ENCODE data around the gene ATP10A. TPM values are rescaled to one million over a fixed set of nuclear protein-coding genes. Genes with fewer than 3 reads are reported as not detected.

ATP10A gene
- total RNA-seq, 1 experiment from 2014 or later, result not detected

- no peaks in the 10 kb centered on the region for H3K27me3 Mint-ChIP-seq (ENCODE audit: insufficient read depth, unreplicated experiment)
- no TSS peak for BruUV-seq (replicated peaks)
- ChIA-PET CTCF (no interaction called here), POLR2A (no interaction called here)
- intact Hi-C loops (cut with micrococcal nuclease), result no loop called here
- H3K36me3 Mint-ChIP-seq (ENCODE audit: insufficient read depth, unreplicated experiment), result peaks cover 6% of the 10 kb centered on the region
- peaks cover 45% of the 10 kb centered on the region for H3K9me3 Mint-ChIP-seq (ENCODE audit: unreplicated experiment)
- no peak overlapping the region for H3K27ac Mint-ChIP-seq (ENCODE audit: low read depth, unreplicated experiment)
- no peaks in the 10 kb centered on the region for H3K4me1 Mint-ChIP-seq (ENCODE audit: insufficient read depth, unreplicated experiment)
- no peak overlapping the region for H3K4me3 Mint-ChIP-seq (ENCODE audit: unreplicated experiment)
- TF ChIP-seq CTCF (IDR thresholded peaks at IDR 0.05; ENCODE audit: unreplicated experiment), result no peak
- DNase-seq (ENCODE audit: unreplicated experiment), result no peak
Measured at GRCh38 chr15:25850154-25851111, 12.7 kb downstream of the ATP10A start.

DNA sequence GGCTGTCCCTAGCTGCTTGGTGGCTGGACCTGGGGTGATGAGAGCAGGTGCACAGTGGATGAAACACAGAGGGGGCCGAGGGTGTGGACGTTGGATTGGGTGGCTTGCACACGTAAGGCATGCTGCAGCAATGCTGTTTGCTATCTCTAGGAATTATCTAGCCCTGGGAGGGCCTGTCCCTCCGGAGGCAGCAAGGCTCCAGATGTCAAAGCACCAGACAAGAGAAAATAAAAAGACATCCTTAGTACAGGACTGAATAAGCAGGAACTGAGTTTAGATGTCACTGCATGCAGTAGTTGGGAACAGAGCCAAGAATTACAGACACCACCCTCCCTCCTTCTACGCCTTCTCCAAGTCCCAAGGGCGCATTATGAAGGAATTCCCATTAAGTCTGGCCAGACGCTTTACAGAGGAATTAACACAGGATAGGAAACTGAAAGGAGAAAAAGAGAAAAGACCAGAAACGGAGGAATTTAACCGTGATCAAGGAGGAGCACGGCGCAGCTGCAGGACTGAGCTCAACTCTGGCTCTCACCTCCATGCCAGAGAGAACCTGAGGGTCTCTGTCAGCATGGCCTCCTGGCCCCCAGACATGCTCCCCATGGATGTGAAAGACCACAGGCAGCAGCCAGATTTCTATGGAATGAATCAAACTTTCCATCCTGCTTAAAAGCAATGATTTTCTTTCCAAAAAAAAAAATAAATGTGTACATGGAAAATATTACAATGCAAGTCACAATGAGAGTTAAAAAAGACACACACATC is 13.8 kb downstream of the ATP10A start:
- Mint-ChIP-seq H3K9me3 (ENCODE audit: unreplicated experiment) (peaks cover 40% of the 10 kb centered on the region), H3K27ac (ENCODE audit: low read depth, unreplicated experiment) (no peak overlapping the region), H3K36me3 (ENCODE audit: insufficient read depth, unreplicated experiment) (peaks cover 6% of the 10 kb centered on the region), H3K4me3 (ENCODE audit: unreplicated experiment) (no peak overlapping the region), H3K27me3 (ENCODE audit: insufficient read depth, unreplicated experiment) (no peaks in the 10 kb centered on the region), H3K4me1 (ENCODE audit: insufficient read depth, unreplicated experiment) (no peaks in the 10 kb centered on the region)
- BruUV-seq (replicated peaks), result no TSS peak
- intact Hi-C loops (cut with micrococcal nuclease), result no loop called here
- no peak for DNase-seq (ENCODE audit: unreplicated experiment)
- no peak for TF ChIP-seq CTCF (IDR thresholded peaks at IDR 0.05; ENCODE audit: unreplicated experiment)
- ChIA-PET POLR2A (no interaction called here), CTCF (no interaction called here)

GRCh38 chr15:25848784-25849156 is 14.4 kb downstream of the ATP10A start:
- Mint-ChIP-seq H3K9me3 (ENCODE audit: unreplicated experiment) (peaks cover 40% of the 10 kb centered on the region), H3K27me3 (ENCODE audit: insufficient read depth, unreplicated experiment) (no peaks in the 10 kb centered on the region), H3K27ac (ENCODE audit: low read depth, unreplicated experiment) (no peak overlapping the region), H3K4me1 (ENCODE audit: insufficient read depth, unreplicated experiment) (no peaks in the 10 kb centered on the region), H3K36me3 (ENCODE audit: insufficient read depth, unreplicated experiment) (peaks cover 6% of the 10 kb centered on the region), H3K4me3 (ENCODE audit: unreplicated experiment) (no peak overlapping the region)
- no peak for DNase-seq (ENCODE audit: unreplicated experiment)
- intact Hi-C loops (cut with micrococcal nuclease), result no loop called here
- ChIA-PET POLR2A (no interaction called here), CTCF (no interaction called here)
- no peak for TF ChIP-seq CTCF (IDR thresholded peaks at IDR 0.05; ENCODE audit: unreplicated experiment)
- BruUV-seq (replicated peaks), result no TSS peak

- H3K9me3 Mint-ChIP-seq (ENCODE audit: unreplicated experiment), result peaks cover 40% of the 10 kb centered on the region
- H3K27ac Mint-ChIP-seq (ENCODE audit: low read depth, unreplicated experiment), result no peak overlapping the region
- H3K4me3 Mint-ChIP-seq (ENCODE audit: unreplicated experiment), result no peak overlapping the region
- TF ChIP-seq CTCF (IDR thresholded peaks at IDR 0.05; ENCODE audit: unreplicated experiment), result no peak
- ChIA-PET POLR2A (no interaction called here), CTCF (no interaction called here)
- no peak for DNase-seq (ENCODE audit: unreplicated experiment)
- no TSS peak for BruUV-seq (replicated peaks)
- peaks cover 6% of the 10 kb centered on the region for H3K36me3 Mint-ChIP-seq (ENCODE audit: insufficient read depth, unreplicated experiment)
- intact Hi-C loops (cut with micrococcal nuclease), result no loop called here
- H3K27me3 Mint-ChIP-seq (ENCODE audit: insufficient read depth, unreplicated experiment), result no peaks in the 10 kb centered on the region
- H3K4me1 Mint-ChIP-seq (ENCODE audit: insufficient read depth, unreplicated experiment), result no peaks in the 10 kb centered on the region
Measured at GRCh38 chr15:25848325-25848724, 14.8 kb downstream of the ATP10A start.
